T-helper 22 cell (primary cell): ENCODE measurements around the gene BRPF3.

Source experiments
- DNase-seq: peaks from one replicate; pipeline ENCODE4 v3.0.0-alpha.2; 2020; ENCODE audit warnings: low read depth

Gene BRPF3

GRCh38 chr6:36269834-36270705, 73.5 kb downstream of the BRPF3 start, which contains the start of gene PNPLA1:
Gene PNPLA1 (plus strand): TSS chr6:36270060. CDS start chr6:36270460, 400 bp downstream.
- no peak for DNase-seq

- no peak for DNase-seq
Observed at GRCh38 chr6:36272234-36272633, 75.7 kb downstream of the BRPF3 start.

GRCh38 chr6:36273067-36273466, 76.5 kb downstream of the BRPF3 start:
- DNase-seq: no peak

- no peak for DNase-seq
Observed at GRCh38 chr6:36273802-36274514, 77.4 kb downstream of the BRPF3 start.

GRCh38 chr6:36276581-36277536, 80.3 kb downstream of the BRPF3 start:
- DNase-seq: no peak

GRCh38 chr6:36277946-36278470, 81.5 kb downstream of the BRPF3 start:
- no peak for DNase-seq

- no peak for DNase-seq
Observed at GRCh38 chr6:36280467-36280866, 83.9 kb downstream of the BRPF3 start.

- DNase-seq: no peak
Observed at GRCh38 chr6:36280983-36281382, 84.4 kb downstream of the BRPF3 start.
